GM12878 (cell line): ENCODE results near the gene HOXD11. TPM values are rescaled to one million over a fixed set of nuclear protein-coding genes. Genes with fewer than 3 reads are reported as not detected.

ENCODE experiments used
- ATAC-seq: fragments of 200-7000 bp; cut with Tn5 transposase; 3 replicates; pipeline ENCODE4 v1.9.1; 2020; ENCODE audit warnings: mild to moderate bottlenecking, moderate library complexity
- BruUV-seq: library from RNA; stranded (reverse); fragments of 400-500 nt; replicated peaks from 2 replicates; lab custom pipeline; 2021; lab: Mats Ljungman, UMichigan
- CTCF ChIA-PET: fragments of 300-600 bp; sonication (Branson Sonifier 250); formaldehyde crosslinking; extraction: SDS; loops from one replicate; lab custom pipeline; 2021; ENCODE audit warnings: inconsistent platforms; lab: Yijun Ruan, JAX
- POLR2A ChIA-PET: fragments of 350-600 bp; formaldehyde crosslinking; extraction: SDS; loops from one replicate; lab custom pipeline; 2021; ENCODE audit warnings: inconsistent platforms; lab: Charles Lee
- RAD21 ChIA-PET: fragments of 300-600 bp; sonication (Branson Sonifier 250); formaldehyde crosslinking; loops from one replicate; lab custom pipeline; 2023; ENCODE audit warnings: antibody characterized with exemption; ENCODE audit not compliant: unreplicated experiment; lab: Charles Lee
- SMC1A ChIA-PET: fragments of 300-600 bp; sonication (Branson Sonifier 250); formaldehyde crosslinking; loops from one replicate; lab custom pipeline; 2023; ENCODE audit not compliant: unreplicated experiment, uncharacterized antibody; lab: Charles Lee
- DNase-seq: peaks from one replicate; pipeline ENCODE4 v3.0.0-alpha.2; 2011; ENCODE audit warnings: low read depth, low spot score
- FAIRE-seq: peaks from 3 replicates; lab custom pipeline; 2011; peaks lifted over from hg19 to GRCh38; lab: Jason Lieb, UNC
- H2AFZ ChIP-seq: 2 replicates; pipeline ENCODE4 v1.6.0; 2011; ENCODE audit warnings: low read depth, low read length, control low read depth; ENCODE audit not compliant: control insufficient read depth
- H3K27ac ChIP-seq: 2 replicates; pipeline ENCODE4 v1.5.1; 2011; ENCODE audit warnings: control low read depth; ENCODE audit not compliant: control insufficient read depth, insufficient read depth
- H3K27me3 ChIP-seq, 2 experiments: replicated peaks in 1 of 2; 2 replicates each; pipeline versions ENCODE4 v1.6.0 to v1.6.1; 2011; ENCODE audit warnings: low read length in 1 of 2; ENCODE audit not compliant: control insufficient read depth in 2 of 2, insufficient read depth in 2 of 2
- H3K36me3 ChIP-seq, 2 experiments: 2 replicates each; pipeline ENCODE4 v1.5.1; 2011; ENCODE audit warnings: low read length in 1 of 2; ENCODE audit not compliant: control insufficient read depth in 2 of 2, insufficient read depth in 2 of 2
- H3K4me1 ChIP-seq: 2 replicates; pipeline ENCODE4 v1.6.1; 2011; ENCODE audit warnings: mild to moderate bottlenecking, low read length, moderate library complexity, mixed read lengths; ENCODE audit not compliant: control insufficient read depth, insufficient read depth
- H3K4me2 ChIP-seq: 2 replicates; pipeline ENCODE4 v1.6.0; 2011; ENCODE audit warnings: control low read depth; ENCODE audit not compliant: control insufficient read depth, insufficient read depth
- H3K4me3 ChIP-seq: fragments of 200-600 bp; sonication (generic); 2 replicates; pipeline ENCODE4 v1.5.1; 2016
- H3K79me2 ChIP-seq: 2 replicates; pipeline ENCODE4 v1.6.0; 2011; ENCODE audit warnings: low read length; ENCODE audit not compliant: control insufficient read depth, insufficient read depth
- H3K9ac ChIP-seq: 2 replicates; pipeline ENCODE4 v1.8.0; 2011; ENCODE audit warnings: low read length, control low read depth, mixed read lengths; ENCODE audit not compliant: control insufficient read depth, insufficient read depth
- H3K9me3 ChIP-seq: replicated peaks from 3 replicates; pipeline ENCODE4 v1.5.1; 2011; ENCODE audit warnings: mild to moderate bottlenecking, low read length; ENCODE audit not compliant: control insufficient read depth, insufficient read depth
- H4K20me1 ChIP-seq: 2 replicates; pipeline ENCODE4 v1.6.0; 2011; ENCODE audit not compliant: control insufficient read depth, insufficient read depth
- EP300 ChIP-seq, 2 experiments: fragments of 150-350 bp in 1 of 2; IDR thresholded peaks; 2 replicates each; pipeline ENCODE4 v1.6.1; 2011 to 2012; ENCODE audit warnings: low read depth in 2 of 2, low read length in 2 of 2, borderline replicate concordance in 1 of 2, improper control_type of control experiment in 1 of 2, inconsistent platforms in 1 of 2; ENCODE audit not compliant: control insufficient read depth in 1 of 2
- GATAD2B ChIP-seq: fragments of 450-650 bp; conservative IDR thresholded peaks from 2 replicates; pipeline ENCODE4 v1.6.1; 2017; ENCODE audit warnings: low read depth, mild to moderate bottlenecking, moderate library complexity
- KDM1A ChIP-seq: fragments of 200-600 bp; sonication (generic); IDR thresholded peaks from 2 replicates; pipeline ENCODE4 v1.6.1; 2016; ENCODE audit warnings: borderline replicate concordance
- NFIC ChIP-seq: IDR thresholded peaks from 2 replicates; pipeline ENCODE4 v1.6.1; 2012; ENCODE audit warnings: low read depth, mild to moderate bottlenecking, inconsistent platforms, low read length, moderate library complexity
- NKRF ChIP-seq: fragments of 450-650 bp; conservative IDR thresholded peaks from 2 replicates; pipeline ENCODE4 v1.6.1; 2017; ENCODE audit warnings: mild to moderate bottlenecking, moderate library complexity
- PAX5 ChIP-seq: IDR thresholded peaks from 2 replicates; pipeline ENCODE4 v1.6.1; 2011; ENCODE audit warnings: low read depth, low read length, borderline replicate concordance
- PAX8 ChIP-seq: fragments of 450-650 bp; IDR thresholded peaks from 2 replicates; pipeline ENCODE4 v1.6.1; 2017; ENCODE audit warnings: mild to moderate bottlenecking, moderate library complexity
- SREBF2 ChIP-seq: IDR thresholded peaks from 2 replicates; pipeline ENCODE4 v1.6.1; 2012; ENCODE audit warnings: mild to moderate bottlenecking, low read length
- SUZ12 ChIP-seq: fragments of 200-600 bp; sonication (generic); IDR thresholded peaks from one replicate; pipeline ENCODE4 v1.6.1; 2018; ENCODE audit warnings: antibody characterized with exemption, mild to moderate bottlenecking; ENCODE audit not compliant: unreplicated experiment
- ZBTB40 ChIP-seq: fragments of 450-650 bp; IDR thresholded peaks from 2 replicates; pipeline ENCODE4 v1.6.1; 2016; ENCODE audit warnings: mild to moderate bottlenecking, moderate library complexity, borderline replicate concordance
- ZNF207 ChIP-seq: fragments of 450-650 bp; IDR thresholded peaks from 2 replicates; pipeline ENCODE4 v1.6.1; 2014; ENCODE audit warnings: antibody characterized with exemption, mild to moderate bottlenecking, borderline replicate concordance
- ZNF622 ChIP-seq: fragments of 450-650 bp; IDR thresholded peaks from 2 replicates; pipeline ENCODE4 v1.6.1; 2017; ENCODE audit warnings: mild to moderate bottlenecking, inconsistent platforms
- WGBS: methylation state at CpG from one replicate; pipeline ENCODE4 v1.1.6; 2016; ENCODE audit warnings: low lambda C conversion rate; ENCODE audit not compliant: insufficient replicate concordance, insufficient coverage; ENCODE audit errors: missing lambda C conversion rate; 5-methylcytosine and 5-hydroxymethylcytosine counted together
- in situ Hi-C: fragments of 300-500 bp; cut with MboI; formaldehyde crosslinking; loops from 9 replicates; pipeline ENCODE4 v1.14.3; 2018; ENCODE audit warnings: mixed read lengths
- intact Hi-C: fragments of 100-400 bp; cut with micrococcal nuclease; formaldehyde crosslinking; loops from one replicate; pipeline ENCODE4 v1.14.2; 2022; ENCODE audit not compliant: unreplicated experiment
- polyA plus RNA-seq, 11 experiments: library from polyadenylated mRNA; depleted of rRNA in 4 of 11; unstranded in 6 of 11; stranded (reverse) in 5 of 11; fragments of >200 nt; fragmentation: Nextera tagmentation in 4 of 11; fragmentation: Illumina TruSeq in 1 of 11; extraction: Ambion mirVana in 4 of 11; extraction: Trizol in 1 of 11; gene quantifications; 1 replicate in 1 of 11; 2 replicates in 10 of 11; pipeline versions ENCODE4 v1.2.1 to v1.2.3, GENCODE V29; 2011 to 2016; ENCODE audit warnings: inconsistent platforms in 2 of 11, missing spikeins in 2 of 11, low read depth in 1 of 11
- total RNA-seq, 4 experiments: library from RNA; depleted of rRNA in 3 of 4; stranded (reverse); fragments of >200 nt in 3 of 4; fragmentation: Illumina TruSeq in 1 of 4; extraction: Trizol in 1 of 4; gene quantifications; 2 replicates each; pipeline versions ENCODE4 v1.2.1 to v1.2.3, GENCODE V29; 2013 to 2021
- TF ChIP-seq, protein P1 (sequence below): IDR thresholded peaks from 2 replicates; pipeline ENCODE4 v1.6.1; 2011; ENCODE audit warnings: borderline replicate concordance, low read depth, mild to moderate bottlenecking, moderate library complexity, mixed read lengths, low read length; ENCODE audit not compliant: insufficient read depth; ENCODE audit errors: extremely low read length
- TF ChIP-seq, protein P2 (sequence below): IDR thresholded peaks from 2 replicates; pipeline ENCODE4 v1.6.1; 2011; ENCODE audit warnings: low read depth, low read length, improper control_type of control experiment, borderline replicate concordance

The HOXD11 gene
- total and polyA plus RNA-seq, 10 of the 15 experiments (the other 5 are each of a cell fraction or from before 2014, with no cell fraction given), result not detected

- intact Hi-C loops, result no loop called here
- no peaks in the 10 kb centered on the region for H3K36me3 ChIP-seq
Measured at GRCh38 chr2:176120364-176121189, 13.5 kb downstream of the HOXD11 start.

More at GRCh38 chr2:176120364-176121189, 13.5 kb downstream of the HOXD11 start:
- Histone ChIP-seq H2AFZ (no peak overlapping the region), H3K4me3 (no peak overlapping the region), H3K27me3 (peaks cover 7 to 37% of the 10 kb centered on the region in 2 experiments), H4K20me1 (no peaks in the 10 kb centered on the region), H3K79me2 (no peaks in the 10 kb centered on the region), H3K4me2 (no peak overlapping the region), H3K4me1 (no peaks in the 10 kb centered on the region), H3K9me3 (peaks cover 1% of the 10 kb centered on the region; the same call in 1 of the 3 replicates), H3K27ac (no peak overlapping the region), H3K9ac (no peak overlapping the region)
- ChIA-PET SMC1A (no interaction called here), CTCF (interaction anchor here (0.6 to 1.4 kb wide), 5 partner anchors 10 to 531 kb away, joined by 3 to 7 read pairs (median 4); no protein-coding TSS in a partner anchor), POLR2A (no interaction called here), RAD21 (no interaction called here)
- no peak for FAIRE-seq
- no peak for ATAC-seq
- 23% methylated on average over 13 of the region's 13 CpGs for WGBS
- no peak for DNase-seq
- in situ Hi-C loops, result loop anchor here (10.0 kb wide), 1 partner anchor 704 kb away; no protein-coding TSS in a partner anchor
- TF ChIP-seq ZBTB40, result no peak
- TF ChIP-seq NFIC, result no peak
- TF ChIP-seq KDM1A, result no peak
- no peak for TF ChIP-seq GATAD2B
- no peak for TF ChIP-seq ZNF207
- TF ChIP-seq NKRF, result no peak
- TF ChIP-seq PAX8, result no peak
- no peak for TF ChIP-seq ZNF622
- TF ChIP-seq, protein P1, sequence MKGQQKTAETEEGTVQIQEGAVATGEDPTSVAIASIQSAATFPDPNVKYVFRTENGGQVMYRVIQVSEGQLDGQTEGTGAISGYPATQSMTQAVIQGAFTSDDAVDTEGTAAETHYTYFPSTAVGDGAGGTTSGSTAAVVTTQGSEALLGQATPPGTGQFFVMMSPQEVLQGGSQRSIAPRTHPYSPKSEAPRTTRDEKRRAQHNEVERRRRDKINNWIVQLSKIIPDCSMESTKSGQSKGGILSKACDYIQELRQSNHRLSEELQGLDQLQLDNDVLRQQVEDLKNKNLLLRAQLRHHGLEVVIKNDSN, result no peak
- TF ChIP-seq SUZ12, result no peak
- TF ChIP-seq SREBF2, result no peak
- TF ChIP-seq, protein P2, sequence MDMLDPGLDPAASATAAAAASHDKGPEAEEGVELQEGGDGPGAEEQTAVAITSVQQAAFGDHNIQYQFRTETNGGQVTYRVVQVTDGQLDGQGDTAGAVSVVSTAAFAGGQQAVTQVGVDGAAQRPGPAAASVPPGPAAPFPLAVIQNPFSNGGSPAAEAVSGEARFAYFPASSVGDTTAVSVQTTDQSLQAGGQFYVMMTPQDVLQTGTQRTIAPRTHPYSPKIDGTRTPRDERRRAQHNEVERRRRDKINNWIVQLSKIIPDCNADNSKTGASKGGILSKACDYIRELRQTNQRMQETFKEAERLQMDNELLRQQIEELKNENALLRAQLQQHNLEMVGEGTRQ, result no peak
- no peak for TF ChIP-seq EP300 (IDR thresholded peaks at IDR 0.05; ENCODE audit: borderline replicate concordance in 1 of 2, control insufficient read depth in 1 of 2, low read depth in 2 of 2, low read length in 2 of 2)
- TF ChIP-seq PAX5, result no peak
- no TSS peak for BruUV-seq
